ENCODE measurements around the gene MFRP.
"Not testable (repeated sequence)": the region's sequence is repeated elsewhere in the genome, so short reads cannot be mapped to it uniquely, and the experiment has no call there.

The MFRP gene

DNA sequence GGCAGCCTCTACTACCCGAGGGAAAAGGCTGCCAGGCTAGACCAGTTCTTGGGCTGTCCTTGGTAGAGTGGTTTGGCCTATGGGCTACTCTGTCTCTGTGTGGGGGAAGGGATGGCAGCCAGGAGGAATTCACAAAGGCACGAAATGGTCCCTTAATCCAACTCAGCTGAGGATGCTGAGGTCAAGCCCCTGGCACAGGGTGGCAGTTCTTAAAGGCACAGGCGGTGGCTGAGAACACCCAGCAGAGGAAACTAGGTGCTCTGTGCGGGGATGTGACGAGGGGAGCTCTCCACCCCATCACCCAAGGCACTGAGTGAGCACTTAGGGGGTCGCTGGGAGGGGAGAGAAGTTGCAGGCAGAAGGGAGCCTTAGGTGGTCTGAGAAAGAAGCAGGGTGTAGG is at the start of gene MFRP:
Gene MFRP, minus strand, starts transcription at position 101 of the 400 bp plus-strand sequence. CDS start 192 bp downstream, outside the sequence.
- no peak for TF ChIP-seq CTCF (IDR thresholded peaks at IDR 0.05; ENCODE audit: extremely low read depth, missing control alignments)
- DNase-seq (ENCODE audit: low spot score): no peak

DNA sequence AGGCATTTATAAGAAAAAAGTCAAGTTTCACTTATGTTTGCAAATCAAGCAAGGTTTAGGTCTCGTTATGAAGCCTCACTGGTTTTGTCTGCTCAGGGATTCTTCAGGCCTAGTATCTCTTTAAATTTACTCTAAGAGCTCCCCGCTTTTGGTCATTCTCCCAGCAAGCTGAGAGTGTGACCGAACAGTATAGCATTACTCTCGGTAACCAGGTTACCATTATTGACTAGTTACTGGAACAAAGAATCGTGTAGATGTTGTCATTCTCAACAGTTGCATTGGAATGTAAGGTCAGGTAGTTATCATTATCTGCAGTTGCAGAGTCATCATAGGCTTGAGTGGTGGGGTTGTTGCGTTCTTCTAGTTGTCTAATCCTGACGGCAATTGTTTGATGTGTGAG is 44.8 kb upstream of the MFRP start:
- no peak for TF ChIP-seq CTCF (IDR thresholded peaks at IDR 0.05; ENCODE audit: extremely low read depth, missing control alignments)
- no peak for DNase-seq (ENCODE audit: low spot score)

GRCh38 chr11:119389611-119390254 is 43.2 kb upstream of the MFRP start:
- TF ChIP-seq CTCF (IDR thresholded peaks at IDR 0.05; ENCODE audit: extremely low read depth, missing control alignments): no peak
- no peak for DNase-seq (ENCODE audit: low spot score)

GRCh38 chr11:119388103-119388502 is 41.6 kb upstream of the MFRP start:
- DNase-seq (ENCODE audit: low spot score): no peak
- no peak for TF ChIP-seq CTCF (IDR thresholded peaks at IDR 0.05; ENCODE audit: extremely low read depth, missing control alignments)

DNA sequence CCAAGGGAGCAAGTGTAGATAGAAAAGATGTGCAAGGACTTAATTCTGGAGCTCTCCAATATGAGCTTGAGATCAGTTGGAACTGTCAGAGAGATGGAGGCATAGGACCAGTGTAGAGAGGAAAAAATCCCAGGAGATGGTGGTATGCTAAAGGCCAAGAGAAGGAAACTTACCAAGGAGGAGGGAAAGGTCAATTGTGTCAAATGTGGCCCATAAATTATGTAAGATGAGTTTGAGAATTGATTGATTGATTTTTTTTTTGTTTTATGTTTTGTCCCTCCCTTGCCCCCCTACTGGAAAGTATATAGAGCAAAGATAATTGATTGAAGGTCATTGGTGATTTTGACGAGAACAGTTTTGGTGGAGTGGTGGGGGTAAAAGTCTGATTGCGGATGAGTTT is 37.8 kb upstream of the MFRP start:
- TF ChIP-seq CTCF (IDR thresholded peaks at IDR 0.05; ENCODE audit: extremely low read depth, missing control alignments): no peak
- DNase-seq (ENCODE audit: low spot score): no peak

DNA sequence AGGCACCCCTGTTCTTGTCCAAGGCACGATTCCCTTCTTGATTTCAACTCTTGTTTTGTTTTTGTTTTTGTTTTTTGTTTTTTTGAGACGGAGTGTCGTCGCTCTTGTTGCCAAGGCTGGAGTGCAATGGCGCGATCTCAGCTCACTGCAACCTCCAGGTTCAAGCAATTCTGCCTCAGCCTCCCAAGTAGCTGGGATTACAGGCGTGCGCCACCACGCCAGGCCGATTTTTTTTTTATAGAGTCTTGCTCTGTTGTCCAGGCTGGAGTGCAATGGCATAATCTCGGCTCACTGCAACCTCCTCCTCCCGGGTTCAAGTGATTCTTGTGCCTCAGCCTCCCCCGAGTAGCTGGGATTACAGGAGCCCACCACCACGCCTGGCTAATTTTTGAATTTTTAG is 36.0 kb upstream of the MFRP start:
- DNase-seq (ENCODE audit: low spot score): not testable (repeated sequence)

DNA sequence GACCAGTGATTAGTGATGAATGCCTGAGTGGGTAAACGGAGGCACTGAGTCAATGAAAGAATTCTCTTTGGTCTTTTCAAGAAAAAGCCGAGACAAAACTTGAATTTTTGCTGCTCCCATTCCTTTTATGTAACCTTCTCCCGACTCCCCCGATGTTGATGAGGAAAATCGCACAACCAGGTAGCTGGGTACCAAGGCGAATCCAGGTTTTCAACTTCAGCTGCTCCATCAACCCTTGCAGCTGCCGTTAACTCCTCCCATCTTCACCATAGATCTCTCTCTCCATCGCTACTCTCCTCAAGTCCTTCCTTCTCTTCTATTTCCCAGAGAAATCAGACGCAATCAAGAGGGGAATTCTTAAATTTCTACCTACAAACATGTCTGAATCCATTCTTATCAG is 35.6 kb upstream of the MFRP start:
- DNase-seq (ENCODE audit: low spot score): peak; percentile 4
- TF ChIP-seq CTCF (IDR thresholded peaks at IDR 0.05; ENCODE audit: extremely low read depth, missing control alignments): no peak

Data from GM20000 (cell line).